GM18499 (cell line): ENCODE data around the gene HPS4.

Source experiments
- ATAC-seq: cut with Tn5 transposase; IDR thresholded peaks from one replicate; pipeline ENCODE4 v1.9.1; 2021; ENCODE audit warnings: moderate number of reproducible peaks; ENCODE audit not compliant: insufficient read depth, unreplicated experiment

The HPS4 gene

GRCh38 chr22:26501996-26502395 is 18.4 kb upstream of the HPS4 start:
- no peak for ATAC-seq

- no peak for ATAC-seq
Measured at GRCh38 chr22:26499188-26499703, 15.7 kb upstream of the HPS4 start.

GRCh38 chr22:26496456-26496855 is 12.9 kb upstream of the HPS4 start:
- ATAC-seq: no peak

- no peak for ATAC-seq
Measured at GRCh38 chr22:26494506-26494905, 10.9 kb upstream of the HPS4 start.

- no peak for ATAC-seq
Measured at GRCh38 chr22:26492220-26492619, 8.6 kb upstream of the HPS4 start.

GRCh38 chr22:26489447-26490036 is 6.0 kb upstream of the HPS4 start:
- ATAC-seq: no peak

GRCh38 chr22:26487996-26488395 is 4.4 kb upstream of the HPS4 start:
- ATAC-seq: no peak

GRCh38 chr22:26486394-26486793 is 2.8 kb upstream of the HPS4 start:
- ATAC-seq: no peak

- no peak for ATAC-seq
Measured at GRCh38 chr22:26485806-26486390, 2.3 kb upstream of the HPS4 start.

- no peak for ATAC-seq
Measured at GRCh38 chr22:26485013-26485412, 1.4 kb upstream of the HPS4 start.

GRCh38 chr22:26484360-26484706 is 750 bp upstream of the HPS4 start:
- no peak for ATAC-seq

GRCh38 chr22:26483043-26483438 is 542 bp downstream of the HPS4 start:
- no peak for ATAC-seq

GRCh38 chr22:26482161-26482560 is 1.4 kb downstream of the HPS4 start:
- ATAC-seq: no peak

- no peak for ATAC-seq
Measured at GRCh38 chr22:26481694-26482093, 1.9 kb downstream of the HPS4 start.

- no peak for ATAC-seq
Measured at GRCh38 chr22:26481112-26481693, 2.4 kb downstream of the HPS4 start.

GRCh38 chr22:26480611-26480932 is 3.0 kb downstream of the HPS4 start:
- no peak for ATAC-seq

- no peak for ATAC-seq
Measured at GRCh38 chr22:26479792-26480610, 3.6 kb downstream of the HPS4 start.

- no peak for ATAC-seq
Measured at GRCh38 chr22:26479043-26479791, 4.4 kb downstream of the HPS4 start.

- ATAC-seq: no peak
Measured at GRCh38 chr22:26477341-26477731, 6.2 kb downstream of the HPS4 start.

GRCh38 chr22:26476705-26477340 is 6.8 kb downstream of the HPS4 start:
- ATAC-seq: no peak
